VCaP (cell line): ENCODE results near the gene NRTN.

Source experiments
- H3K27ac ChIP-seq: fragments of 450-650 bp; 2 replicates; pipeline ENCODE4 v1.5.1; 2017
- CTCF ChIP-seq: fragments of 450-650 bp; conservative IDR thresholded peaks from 2 replicates; pipeline ENCODE4 v1.5.1; 2017; ENCODE audit warnings: mild to moderate bottlenecking, moderate library complexity

Gene NRTN

GRCh38 chr19:5786593-5787408, 18.1 kb upstream of the NRTN start:
- no peak for TF ChIP-seq CTCF
- no peak overlapping the region for H3K27ac ChIP-seq

- TF ChIP-seq CTCF = no peak
- H3K27ac ChIP-seq = no peak overlapping the region
Measured at GRCh38 chr19:5787409-5788182, 17.3 kb upstream of the NRTN start.

- no peak for TF ChIP-seq CTCF
- no peak overlapping the region for H3K27ac ChIP-seq
Measured at GRCh38 chr19:5788422-5788821, 16.4 kb upstream of the NRTN start.

GRCh38 chr19:5789351-5789761, 15.5 kb upstream of the NRTN start:
- no peak for TF ChIP-seq CTCF
- H3K27ac ChIP-seq = no peak overlapping the region

- TF ChIP-seq CTCF = no peak
- H3K27ac ChIP-seq = peak overlapping the region; percentile 90
Measured at GRCh38 chr19:5789886-5790558, 14.8 kb upstream of the NRTN start.

- H3K27ac ChIP-seq = peak within 1 kb of the TSS; percentile 90
- TF ChIP-seq CTCF = no peak
Measured at GRCh38 chr19:5790559-5791520, 14.0 kb upstream of the NRTN start, which contains the start of gene DUS3L. TSS of gene DUS3L (minus strand) at chr19:5791163. CDS start at chr19:5791141, 22 bp downstream.
